Fibroblast of the aortic adventitia (primary cell): ENCODE results near the gene PDZD7. TPM values are rescaled to one million over a fixed set of nuclear protein-coding genes. Genes with fewer than 3 reads are reported as not detected.

Experiments used
- DNase-seq: peaks from one replicate; pipeline ENCODE4 v3.0.0-alpha.2; 2010; ENCODE audit warnings: low read depth
- H3K4me3 ChIP-seq: 2 replicates; pipeline ENCODE4 v1.5.1; 2011; ENCODE audit warnings: low read depth, mild to moderate bottlenecking, control low read depth, low read length, moderate library complexity
- total RNA-seq: library from RNA; depleted of rRNA; stranded (reverse); fragments of >200 nt; gene quantifications from 2 replicates; pipeline ENCODE4 v1.2.3, GENCODE V29; 2012; ENCODE audit warnings: low replicate concordance
- TF ChIP-seq, protein P1 (sequence below): IDR thresholded peaks from 2 replicates; pipeline ENCODE4 v1.5.1; 2011; ENCODE audit warnings: mild to moderate bottlenecking, low read length, control low read depth, inconsistent platforms; ENCODE audit not compliant: insufficient read depth

The PDZD7 gene
- total RNA-seq, 1 donor, result 0.27 TPM

DNA sequence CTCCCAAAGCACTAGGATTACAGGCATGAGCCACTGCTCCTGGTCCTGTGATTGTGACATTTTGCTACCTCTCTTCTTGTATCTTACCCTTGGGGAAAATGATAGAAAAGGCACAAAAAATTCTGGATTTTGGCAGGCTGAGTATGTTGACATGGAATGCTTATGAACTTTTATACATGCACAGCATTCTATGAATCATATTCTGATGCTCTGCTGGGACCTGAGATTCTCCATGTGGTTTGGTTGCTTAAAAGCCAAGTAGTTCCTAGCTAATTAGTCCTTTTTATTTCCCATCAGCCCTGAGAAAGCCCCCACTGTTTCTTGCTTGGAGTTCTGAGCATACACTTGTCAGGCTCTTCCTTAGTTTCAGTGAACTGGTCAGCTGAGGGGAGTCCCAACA is 22.6 kb upstream of the PDZD7 start:
- peak; percentile 68 for DNase-seq
- TF ChIP-seq, protein P1, sequence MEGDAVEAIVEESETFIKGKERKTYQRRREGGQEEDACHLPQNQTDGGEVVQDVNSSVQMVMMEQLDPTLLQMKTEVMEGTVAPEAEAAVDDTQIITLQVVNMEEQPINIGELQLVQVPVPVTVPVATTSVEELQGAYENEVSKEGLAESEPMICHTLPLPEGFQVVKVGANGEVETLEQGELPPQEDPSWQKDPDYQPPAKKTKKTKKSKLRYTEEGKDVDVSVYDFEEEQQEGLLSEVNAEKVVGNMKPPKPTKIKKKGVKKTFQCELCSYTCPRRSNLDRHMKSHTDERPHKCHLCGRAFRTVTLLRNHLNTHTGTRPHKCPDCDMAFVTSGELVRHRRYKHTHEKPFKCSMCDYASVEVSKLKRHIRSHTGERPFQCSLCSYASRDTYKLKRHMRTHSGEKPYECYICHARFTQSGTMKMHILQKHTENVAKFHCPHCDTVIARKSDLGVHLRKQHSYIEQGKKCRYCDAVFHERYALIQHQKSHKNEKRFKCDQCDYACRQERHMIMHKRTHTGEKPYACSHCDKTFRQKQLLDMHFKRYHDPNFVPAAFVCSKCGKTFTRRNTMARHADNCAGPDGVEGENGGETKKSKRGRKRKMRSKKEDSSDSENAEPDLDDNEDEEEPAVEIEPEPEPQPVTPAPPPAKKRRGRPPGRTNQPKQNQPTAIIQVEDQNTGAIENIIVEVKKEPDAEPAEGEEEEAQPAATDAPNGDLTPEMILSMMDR, result no peak
- no peak overlapping the region for H3K4me3 ChIP-seq

DNA sequence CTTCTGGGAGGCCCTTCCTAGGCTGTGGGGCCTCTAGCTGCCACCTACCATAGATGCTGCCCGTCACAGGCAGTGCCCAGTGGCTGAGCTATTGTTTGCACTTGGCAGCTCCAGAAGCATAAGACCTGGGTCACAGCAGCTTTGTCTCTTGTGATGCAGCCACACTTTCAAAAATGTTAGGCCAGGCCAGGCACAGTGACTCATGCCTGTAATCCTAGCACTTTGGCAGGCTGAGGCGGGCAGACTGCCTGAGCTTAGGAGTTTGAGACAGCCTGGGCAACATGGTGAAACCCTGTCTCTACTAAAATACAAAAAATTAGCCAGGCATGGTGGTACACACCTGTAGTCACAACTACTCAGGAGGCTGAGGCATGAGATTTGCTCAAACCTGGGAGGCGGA is 21.4 kb upstream of the PDZD7 start:
- H3K4me3 ChIP-seq, result no peak overlapping the region
- peak; percentile 85 for DNase-seq
- TF ChIP-seq, protein P1, result no peak

GRCh38 chr10:101050208-101051069 is 19.5 kb upstream of the PDZD7 start:
- TF ChIP-seq, protein P1, result peak; percentile 72
- peak; percentile 51 for DNase-seq
- H3K4me3 ChIP-seq, result peak overlapping the region; percentile 48

DNA sequence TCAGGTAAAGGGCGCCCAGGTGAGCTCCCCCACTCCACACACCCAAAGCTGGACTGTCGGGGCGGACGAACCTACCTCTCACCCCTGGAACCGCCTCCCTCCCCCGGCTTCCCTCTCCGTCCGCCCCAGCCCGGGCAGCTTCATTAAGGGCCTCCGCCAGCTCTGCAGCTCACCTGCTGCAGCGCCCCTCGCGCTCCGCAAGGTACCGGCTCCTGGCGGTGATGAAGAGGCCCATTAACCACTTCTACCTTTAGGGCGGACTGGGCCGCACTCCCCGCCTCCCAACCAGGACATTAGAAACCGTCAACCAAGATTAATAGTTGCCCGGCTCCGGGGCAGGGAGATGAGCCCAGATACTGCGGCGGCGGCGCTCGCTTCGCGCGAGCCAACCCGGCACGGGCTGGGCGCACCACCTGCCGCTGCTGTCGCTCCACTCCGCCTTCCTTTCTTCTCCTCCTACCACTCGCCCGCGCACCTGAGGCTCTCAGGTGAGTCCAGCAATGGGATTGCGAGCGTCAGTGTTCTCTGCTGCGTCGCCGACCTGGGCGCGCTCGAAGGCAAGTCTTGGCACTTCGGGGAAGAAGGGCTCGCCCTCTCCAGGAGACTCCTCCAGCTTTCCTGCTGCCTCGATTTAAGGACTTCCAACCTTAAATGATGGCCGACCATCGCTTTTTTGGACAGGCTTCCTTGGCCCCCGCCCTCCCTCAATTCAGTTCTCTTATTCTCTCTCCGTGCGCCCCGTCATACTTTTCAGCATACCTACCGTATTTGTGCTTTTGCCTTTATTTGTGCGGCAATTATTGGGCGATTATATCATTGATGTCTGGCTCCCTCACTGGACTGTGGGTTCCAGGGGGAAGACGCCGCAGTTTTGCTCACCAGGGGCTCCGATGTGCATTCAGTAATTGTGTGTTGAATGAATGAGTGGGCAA is 17.3 kb upstream of the PDZD7 start:
- DNase-seq, result no peak
- H3K4me3 ChIP-seq, result no peak overlapping the region
- TF ChIP-seq, protein P1, result no peak

DNA sequence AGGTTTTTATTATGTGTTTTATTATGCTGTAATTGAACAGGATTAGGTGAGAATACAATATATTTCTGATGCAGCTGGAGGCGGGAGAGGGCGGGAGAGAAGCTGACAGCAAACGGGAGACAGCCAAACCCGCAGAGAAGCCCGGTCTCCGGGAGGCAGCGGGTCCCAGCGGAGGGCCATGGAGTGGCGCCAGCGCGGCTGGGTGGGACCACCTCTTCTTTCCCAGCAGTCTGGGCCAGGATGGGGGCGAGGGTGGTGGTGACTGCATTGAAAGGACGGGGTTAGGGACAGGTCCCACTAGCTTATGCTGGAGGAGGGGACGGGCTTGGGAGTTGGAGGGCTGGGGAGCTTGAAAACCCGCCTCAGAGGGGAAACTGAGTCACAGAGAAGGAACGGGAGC is 16.3 kb upstream of the PDZD7 start:
- H3K4me3 ChIP-seq, result no peak overlapping the region
- TF ChIP-seq, protein P1, result no peak

DNA sequence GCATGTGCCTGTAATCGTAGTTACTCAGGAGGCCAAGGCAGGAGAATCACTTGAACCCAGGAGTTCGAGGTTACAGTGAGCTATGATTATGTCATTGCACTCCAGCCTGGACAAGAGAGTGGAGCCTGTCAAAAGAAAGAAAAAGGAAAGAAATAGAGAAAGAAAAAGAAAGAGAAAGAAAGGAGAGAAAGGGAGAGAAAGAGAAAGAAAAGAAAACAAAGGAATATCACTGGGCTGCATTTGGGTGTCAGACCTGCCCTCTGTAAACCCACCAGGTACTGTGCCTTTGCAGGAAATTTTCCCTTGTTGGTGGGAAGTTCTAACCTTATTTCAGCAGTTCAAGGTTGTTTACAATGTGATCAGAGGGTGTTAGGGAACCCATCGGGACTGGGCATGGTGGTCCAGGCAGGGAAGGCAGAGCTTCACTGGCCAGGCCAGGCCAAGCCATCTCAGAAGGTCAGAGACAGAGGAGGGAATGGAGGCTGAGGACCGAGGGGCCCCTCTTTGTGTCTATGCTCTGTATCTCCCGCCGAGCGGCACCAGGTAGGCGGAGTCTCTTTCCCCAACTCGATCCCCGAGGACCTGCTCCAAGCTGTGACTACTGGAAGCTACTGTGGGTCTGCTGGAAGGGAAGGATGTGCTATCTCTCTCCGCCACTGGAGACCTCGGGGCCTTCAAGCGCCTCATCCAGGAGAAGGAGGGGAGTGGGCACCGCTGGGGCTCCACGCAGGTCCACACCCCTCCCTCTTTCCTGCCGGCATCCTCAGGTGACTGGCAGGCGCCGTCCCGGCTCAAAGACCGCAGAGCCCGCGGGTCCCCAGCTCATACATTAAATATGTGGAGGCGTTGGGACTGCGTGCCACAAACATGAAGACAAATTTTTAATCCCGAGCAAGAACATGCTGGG is 15.7 kb upstream of the PDZD7 start:
- TF ChIP-seq, protein P1, result no peak
- H3K4me3 ChIP-seq, result no peak overlapping the region
- DNase-seq, result no peak

More for the DNA sequence above, 16.3 kb upstream of the PDZD7 start:
- no peak for DNase-seq
